Endothelial cell (in vitro differentiated cells): ENCODE results near the gene DRG1. TPM values are rescaled to one million over a fixed set of nuclear protein-coding genes. Genes with fewer than 3 reads are reported as not detected.
"Not testable (repeated sequence)": the region's sequence is repeated elsewhere in the genome, so short reads cannot be mapped to it uniquely, and the experiment has no call there.

Experiments used
- DNase-seq: peaks from one replicate; pipeline ENCODE4 v3.0.0; 2021; ENCODE audit warnings: low spot score
- H3K27ac Mint-ChIP-seq: one replicate; pipeline ENCODE4 v1.8.0; 2021; ENCODE audit warnings: mixed read lengths, inconsistent platforms; ENCODE audit not compliant: unreplicated experiment
- H3K27me3 Mint-ChIP-seq: one replicate; pipeline ENCODE4 v1.8.0; 2021; ENCODE audit warnings: mild to moderate bottlenecking, moderate library complexity, mixed read lengths, inconsistent platforms; ENCODE audit not compliant: unreplicated experiment
- H3K36me3 Mint-ChIP-seq: one replicate; pipeline ENCODE4 v1.8.0; 2021; ENCODE audit warnings: mild to moderate bottlenecking, low read depth, mixed read lengths, inconsistent platforms; ENCODE audit not compliant: unreplicated experiment
- H3K4me1 Mint-ChIP-seq: one replicate; pipeline ENCODE4 v1.8.0; 2021; ENCODE audit warnings: mild to moderate bottlenecking, mixed read lengths, inconsistent platforms; ENCODE audit not compliant: unreplicated experiment
- H3K4me3 Mint-ChIP-seq: one replicate; pipeline ENCODE4 v1.8.0; 2021; ENCODE audit warnings: mild to moderate bottlenecking, mixed read lengths, inconsistent platforms; ENCODE audit not compliant: unreplicated experiment
- H3K9me3 Mint-ChIP-seq: one replicate; pipeline ENCODE4 v1.8.0; 2021; ENCODE audit warnings: mixed read lengths, inconsistent platforms; ENCODE audit not compliant: unreplicated experiment
- total RNA-seq: library from RNA; stranded (reverse); fragmentation: NEBNext Ultra II Directional; extraction: Animal tissue kit (Norgen Biotek cat#: 25700); gene quantifications from one replicate; pipeline ENCODE4 v1.2.1, GENCODE V29; 2021; ENCODE audit not compliant: unreplicated experiment
- TF ChIP-seq, protein P1 (sequence below): fragments of 200-600 bp; sonication (generic); IDR thresholded peaks from one replicate; pipeline ENCODE4 v1.5.0; 2021; ENCODE audit warnings: antibody characterized with exemption; ENCODE audit not compliant: unreplicated experiment

DRG1 gene
- total RNA-seq, 1 donor from 2014 or later, result 55.6 TPM

- Mint-ChIP-seq H3K27me3 (peaks cover 1% of the 10 kb centered on the region), H3K4me3 (no peak overlapping the region), H3K36me3 (no peaks in the 10 kb centered on the region), H3K4me1 (no peaks in the 10 kb centered on the region), H3K27ac (no peak overlapping the region), H3K9me3 (no peaks in the 10 kb centered on the region)
- TF ChIP-seq, protein P1, sequence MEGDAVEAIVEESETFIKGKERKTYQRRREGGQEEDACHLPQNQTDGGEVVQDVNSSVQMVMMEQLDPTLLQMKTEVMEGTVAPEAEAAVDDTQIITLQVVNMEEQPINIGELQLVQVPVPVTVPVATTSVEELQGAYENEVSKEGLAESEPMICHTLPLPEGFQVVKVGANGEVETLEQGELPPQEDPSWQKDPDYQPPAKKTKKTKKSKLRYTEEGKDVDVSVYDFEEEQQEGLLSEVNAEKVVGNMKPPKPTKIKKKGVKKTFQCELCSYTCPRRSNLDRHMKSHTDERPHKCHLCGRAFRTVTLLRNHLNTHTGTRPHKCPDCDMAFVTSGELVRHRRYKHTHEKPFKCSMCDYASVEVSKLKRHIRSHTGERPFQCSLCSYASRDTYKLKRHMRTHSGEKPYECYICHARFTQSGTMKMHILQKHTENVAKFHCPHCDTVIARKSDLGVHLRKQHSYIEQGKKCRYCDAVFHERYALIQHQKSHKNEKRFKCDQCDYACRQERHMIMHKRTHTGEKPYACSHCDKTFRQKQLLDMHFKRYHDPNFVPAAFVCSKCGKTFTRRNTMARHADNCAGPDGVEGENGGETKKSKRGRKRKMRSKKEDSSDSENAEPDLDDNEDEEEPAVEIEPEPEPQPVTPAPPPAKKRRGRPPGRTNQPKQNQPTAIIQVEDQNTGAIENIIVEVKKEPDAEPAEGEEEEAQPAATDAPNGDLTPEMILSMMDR, result no peak
- DNase-seq, result no peak
Observed at GRCh38 chr22:31361743-31362142, 37.7 kb upstream of the DRG1 start.

GRCh38 chr22:31363885-31364465 is 35.4 kb upstream of the DRG1 start:
- Mint-ChIP-seq H3K36me3 (no peaks in the 10 kb centered on the region), H3K9me3 (no peaks in the 10 kb centered on the region), H3K4me3 (no peak overlapping the region), H3K27me3 (peaks cover 1% of the 10 kb centered on the region), H3K27ac (no peak overlapping the region), H3K4me1 (no peaks in the 10 kb centered on the region)
- TF ChIP-seq, protein P1, result no peak
- no peak for DNase-seq

DNA sequence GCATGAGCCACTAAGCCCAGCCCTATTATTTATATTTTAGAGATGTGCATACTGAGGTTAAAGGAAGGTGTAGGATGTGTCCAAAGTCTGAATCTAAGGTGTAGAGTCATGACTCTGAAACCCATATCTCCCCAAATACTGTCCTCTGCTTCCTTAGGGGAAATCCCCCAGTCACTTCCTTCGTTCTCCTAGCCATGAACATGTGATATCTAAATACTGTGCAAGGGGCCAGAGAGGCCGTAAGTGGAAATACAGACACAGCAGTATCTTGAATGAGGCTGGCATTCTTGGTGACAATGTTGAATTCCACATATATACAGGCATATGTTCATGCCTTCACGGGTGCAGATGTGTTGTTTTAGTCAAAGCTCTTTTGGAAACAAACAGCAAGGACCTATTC is 32.0 kb upstream of the DRG1 start:
- no peak for DNase-seq
- no peak overlapping the region for H3K4me3 Mint-ChIP-seq
- H3K27me3 Mint-ChIP-seq, result peaks cover 1% of the 10 kb centered on the region
- H3K9me3 Mint-ChIP-seq, result no peaks in the 10 kb centered on the region
- no peak overlapping the region for H3K27ac Mint-ChIP-seq
- no peaks in the 10 kb centered on the region for H3K36me3 Mint-ChIP-seq
- TF ChIP-seq, protein P1, result no peak
- H3K4me1 Mint-ChIP-seq, result no peaks in the 10 kb centered on the region

DNA sequence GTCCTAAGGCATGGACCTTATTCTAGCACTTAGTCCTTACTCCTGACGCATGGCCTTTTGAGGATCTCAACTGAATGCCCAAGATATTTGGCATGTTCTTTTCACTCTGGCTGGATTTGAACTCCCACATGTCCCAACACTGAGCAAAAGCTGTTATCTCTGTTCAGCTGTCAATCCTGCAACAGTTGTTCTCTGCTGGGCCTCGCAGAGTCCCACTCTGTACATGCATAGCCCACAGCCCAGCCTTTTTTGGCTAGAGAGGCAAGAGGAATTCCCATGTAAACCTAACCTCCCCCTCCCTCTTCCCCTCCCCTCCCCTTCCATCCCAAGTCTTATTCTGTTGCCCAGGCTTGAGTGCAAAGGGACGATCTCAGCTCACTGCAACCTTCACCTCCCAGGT is 21.8 kb upstream of the DRG1 start:
- H3K36me3 Mint-ChIP-seq, result no peaks in the 10 kb centered on the region
- TF ChIP-seq, protein P1, result no peak
- H3K4me1 Mint-ChIP-seq, result no peaks in the 10 kb centered on the region
- no peak overlapping the region for H3K4me3 Mint-ChIP-seq
- H3K27ac Mint-ChIP-seq, result no peak overlapping the region
- DNase-seq, result no peak
- no peaks in the 10 kb centered on the region for H3K27me3 Mint-ChIP-seq
- H3K9me3 Mint-ChIP-seq, result no peaks in the 10 kb centered on the region

- TF ChIP-seq, protein P1, result no peak
- Mint-ChIP-seq H3K9me3 (no peaks in the 10 kb centered on the region), H3K4me3 (no peak overlapping the region), H3K36me3 (no peaks in the 10 kb centered on the region), H3K4me1 (no peaks in the 10 kb centered on the region), H3K27ac (no peak overlapping the region), H3K27me3 (no peaks in the 10 kb centered on the region)
- DNase-seq, result no peak
Observed at GRCh38 chr22:31378123-31378522, 21.3 kb upstream of the DRG1 start.

- not testable (repeated sequence) for H3K27ac Mint-ChIP-seq, H3K36me3 Mint-ChIP-seq, DNase-seq, H3K27me3 Mint-ChIP-seq, H3K4me1 Mint-ChIP-seq, H3K4me3 Mint-ChIP-seq, H3K9me3 Mint-ChIP-seq
Observed at GRCh38 chr22:31378651-31379050, 20.8 kb upstream of the DRG1 start.
